HepG2 (cell line): ENCODE results near the gene SLC38A3. TPM values are rescaled to one million over a fixed set of nuclear protein-coding genes. Genes with fewer than 3 reads are reported as not detected.

Experiments
- CSRNP2 ChIP-seq: sonication (generic); formaldehyde crosslinking; conservative IDR thresholded peaks from 2 replicates; pipeline ENCODE4 v1.8.0; 2022; ENCODE audit warnings: low read depth, missing genetic modification reagents
- FOSL1 ChIP-seq: sonication (generic); formaldehyde crosslinking; IDR thresholded peaks from 2 replicates; pipeline ENCODE4 v1.9.0; 2021; ENCODE audit warnings: missing genetic modification reagents, borderline replicate concordance
- IKZF5 ChIP-seq: IDR thresholded peaks from 2 replicates; pipeline ENCODE4 v1.6.1; 2018; ENCODE audit warnings: missing genetic modification reagents, mild to moderate bottlenecking, missing compliant biosample characterization
- ISL2 ChIP-seq: sonication (generic); formaldehyde crosslinking; IDR thresholded peaks from 2 replicates; pipeline ENCODE4 v1.5.0; 2020; ENCODE audit warnings: missing genetic modification reagents
- SIN3B ChIP-seq: fragments of 150-350 bp; IDR thresholded peaks from 2 replicates; pipeline ENCODE4 v1.6.1; 2014; ENCODE audit warnings: low read length
- SNAPC5 ChIP-seq: sonication (generic); formaldehyde crosslinking; IDR thresholded peaks from 2 replicates; pipeline ENCODE4 v1.8.1; 2023; ENCODE audit warnings: mild to moderate bottlenecking, missing genetic modification reagents, borderline replicate concordance
- ZFP91 ChIP-seq: sonication (generic); formaldehyde crosslinking; IDR thresholded peaks from 2 replicates; pipeline ENCODE4 v1.9.0; 2022; ENCODE audit warnings: missing genetic modification reagents, mild to moderate bottlenecking, borderline replicate concordance
- ZNF160 ChIP-seq: sonication (generic); formaldehyde crosslinking; IDR thresholded peaks from 2 replicates; pipeline ENCODE4 v1.8.0; 2022; ENCODE audit warnings: mild to moderate bottlenecking, inconsistent platforms, missing genetic modification reagents
- ZNF18 ChIP-seq: sonication (generic); formaldehyde crosslinking; IDR thresholded peaks from 2 replicates; pipeline ENCODE4 v1.8.0; 2022; ENCODE audit warnings: mild to moderate bottlenecking, missing genetic modification reagents; ENCODE audit not compliant: insufficient replicate concordance
- ZSCAN29 ChIP-seq: sonication (generic); formaldehyde crosslinking; conservative IDR thresholded peaks from 2 replicates; pipeline ENCODE4 v1.4.0; 2020; ENCODE audit warnings: mild to moderate bottlenecking, missing genetic modification reagents
- polyA plus RNA-seq, 8 experiments: library from polyadenylated mRNA; depleted of rRNA in 3 of 8; stranded (reverse) in 7 of 8; unstranded in 1 of 8; fragments of >200 nt; fragmentation: Illumina TruSeq in 4 of 8; extraction: Trizol in 4 of 8; gene quantifications; 2 replicates each; pipeline versions ENCODE4 v1.2.1 to v1.2.3, GENCODE V29; 2011 to 2016; ENCODE audit warnings: low read depth in 4 of 8, missing spikeins in 1 of 8, mixed read lengths in 1 of 8; ENCODE audit not compliant: insufficient read depth in 1 of 8
- total RNA-seq, 5 experiments: library from RNA; depleted of rRNA; stranded (reverse); fragments of >200 nt; fragmentation: Illumina TruSeq; extraction: Trizol; gene quantifications; 2 replicates each; pipeline ENCODE4 v1.2.3, GENCODE V29; 2016; ENCODE audit warnings: low read depth in 1 of 5
- TF ChIP-seq, protein P1 (sequence below): sonication (generic); formaldehyde crosslinking; IDR thresholded peaks from 2 replicates; pipeline ENCODE4 v1.4.0; 2020; ENCODE audit warnings: mild to moderate bottlenecking, missing genetic modification reagents, borderline replicate concordance
- TF ChIP-seq, protein P2 (sequence below): sonication (generic); formaldehyde crosslinking; IDR thresholded peaks from 2 replicates; pipeline ENCODE4 v1.5.0; 2020; ENCODE audit warnings: missing genetic modification reagents

SLC38A3 gene
- total and polyA plus RNA-seq, 2 of the 13 experiments (the other 11 are each of a cell fraction or from before 2014, with no cell fraction given): 29.8 to 164 TPM

GRCh38 chr3:50205413-50206276 lies 574 bp downstream of the SLC38A3 start (continued):
- TF ChIP-seq, protein P1, sequence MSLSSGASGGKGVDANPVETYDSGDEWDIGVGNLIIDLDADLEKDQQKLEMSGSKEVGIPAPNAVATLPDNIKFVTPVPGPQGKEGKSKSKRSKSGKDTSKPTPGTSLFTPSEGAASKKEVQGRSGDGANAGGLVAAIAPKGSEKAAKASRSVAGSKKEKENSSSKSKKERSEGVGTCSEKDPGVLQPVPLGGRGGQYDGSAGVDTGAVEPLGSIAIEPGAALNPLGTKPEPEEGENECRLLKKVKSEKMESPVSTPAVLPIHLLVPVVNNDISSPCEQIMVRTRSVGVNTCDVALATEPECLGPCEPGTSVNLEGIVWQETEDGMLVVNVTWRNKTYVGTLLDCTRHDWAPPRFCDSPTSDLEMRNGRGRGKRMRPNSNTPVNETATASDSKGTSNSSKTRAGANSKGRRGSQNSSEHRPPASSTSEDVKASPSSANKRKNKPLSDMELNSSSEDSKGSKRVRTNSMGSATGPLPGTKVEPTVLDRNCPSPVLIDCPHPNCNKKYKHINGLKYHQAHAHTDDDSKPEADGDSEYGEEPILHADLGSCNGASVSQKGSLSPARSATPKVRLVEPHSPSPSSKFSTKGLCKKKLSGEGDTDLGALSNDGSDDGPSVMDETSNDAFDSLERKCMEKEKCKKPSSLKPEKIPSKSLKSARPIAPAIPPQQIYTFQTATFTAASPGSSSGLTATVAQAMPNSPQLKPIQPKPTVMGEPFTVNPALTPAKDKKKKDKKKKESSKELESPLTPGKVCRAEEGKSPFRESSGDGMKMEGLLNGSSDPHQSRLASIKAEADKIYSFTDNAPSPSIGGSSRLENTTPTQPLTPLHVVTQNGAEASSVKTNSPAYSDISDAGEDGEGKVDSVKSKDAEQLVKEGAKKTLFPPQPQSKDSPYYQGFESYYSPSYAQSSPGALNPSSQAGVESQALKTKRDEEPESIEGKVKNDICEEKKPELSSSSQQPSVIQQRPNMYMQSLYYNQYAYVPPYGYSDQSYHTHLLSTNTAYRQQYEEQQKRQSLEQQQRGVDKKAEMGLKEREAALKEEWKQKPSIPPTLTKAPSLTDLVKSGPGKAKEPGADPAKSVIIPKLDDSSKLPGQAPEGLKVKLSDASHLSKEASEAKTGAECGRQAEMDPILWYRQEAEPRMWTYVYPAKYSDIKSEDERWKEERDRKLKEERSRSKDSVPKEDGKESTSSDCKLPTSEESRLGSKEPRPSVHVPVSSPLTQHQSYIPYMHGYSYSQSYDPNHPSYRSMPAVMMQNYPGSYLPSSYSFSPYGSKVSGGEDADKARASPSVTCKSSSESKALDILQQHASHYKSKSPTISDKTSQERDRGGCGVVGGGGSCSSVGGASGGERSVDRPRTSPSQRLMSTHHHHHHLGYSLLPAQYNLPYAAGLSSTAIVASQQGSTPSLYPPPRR (CRISPR knock-in tag): 0 out of 2 replicates have a peak, but pooled peaks have one; percentile 9
- TF ChIP-seq SNAPC5 (CRISPR knock-in tag) (no peak), IKZF5 (CRISPR knock-in tag) (0 out of 2 replicates have a peak, but pooled peaks have one; percentile 25), SIN3B (0 out of 2 replicates have a peak, but pooled peaks have one; percentile 43), ISL2 (CRISPR knock-in tag) (no peak; the same call in 1 of the 2 replicates), FOSL1 (CRISPR knock-in tag) (no peak), ZSCAN29 (CRISPR knock-in tag) (peak; percentile 51; the same call in 1 of the 2 replicates), ZNF18 (CRISPR knock-in tag) (peak; percentile 53), ZNF160 (CRISPR knock-in tag) (0 out of 2 replicates have a peak, but pooled peaks have one; percentile 13), CSRNP2 (CRISPR knock-in tag) (no peak), ZFP91 (CRISPR knock-in tag) (peak; percentile 67; the same call in 1 of the 2 replicates)
- TF ChIP-seq, protein P2, sequence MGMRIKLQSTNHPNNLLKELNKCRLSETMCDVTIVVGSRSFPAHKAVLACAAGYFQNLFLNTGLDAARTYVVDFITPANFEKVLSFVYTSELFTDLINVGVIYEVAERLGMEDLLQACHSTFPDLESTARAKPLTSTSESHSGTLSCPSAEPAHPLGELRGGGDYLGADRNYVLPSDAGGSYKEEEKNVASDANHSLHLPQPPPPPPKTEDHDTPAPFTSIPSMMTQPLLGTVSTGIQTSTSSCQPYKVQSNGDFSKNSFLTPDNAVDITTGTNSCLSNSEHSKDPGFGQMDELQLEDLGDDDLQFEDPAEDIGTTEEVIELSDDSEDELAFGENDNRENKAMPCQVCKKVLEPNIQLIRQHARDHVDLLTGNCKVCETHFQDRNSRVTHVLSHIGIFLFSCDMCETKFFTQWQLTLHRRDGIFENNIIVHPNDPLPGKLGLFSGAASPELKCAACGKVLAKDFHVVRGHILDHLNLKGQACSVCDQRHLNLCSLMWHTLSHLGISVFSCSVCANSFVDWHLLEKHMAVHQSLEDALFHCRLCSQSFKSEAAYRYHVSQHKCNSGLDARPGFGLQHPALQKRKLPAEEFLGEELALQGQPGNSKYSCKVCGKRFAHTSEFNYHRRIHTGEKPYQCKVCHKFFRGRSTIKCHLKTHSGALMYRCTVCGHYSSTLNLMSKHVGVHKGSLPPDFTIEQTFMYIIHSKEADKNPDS (CRISPR knock-in tag): no peak
